Heart left ventricle (tissue), 16 donors: ENCODE results near the gene TMC5. TPM values are rescaled to one million over a fixed set of nuclear protein-coding genes. Genes with fewer than 3 reads are reported as not detected.

Experiments used
- ATAC-seq, 4 donors: fragments of 200-7000 bp; cut with Tn5 transposase; one replicate each; pipeline ENCODE4 v1.9.1; 2020 to 2022; ENCODE audit warnings: moderate library complexity in 4 of 4, mild to moderate bottlenecking in 3 of 4, moderate number of reproducible peaks in 1 of 4
- DNase-seq, 5 donors: peaks; one replicate each; pipeline ENCODE4 v3.0.0-alpha.2; 2020
- H3K27ac ChIP-seq, 12 donors: fragments of 200-600 bp; sonication (generic) in 4 of 12; one replicate each; pipeline versions ENCODE4 v1.5.0 to v1.8.0; 2016 to 2022; ENCODE audit warnings: mild to moderate bottlenecking in 2 of 12
- H3K27me3 ChIP-seq, 9 donors: fragments of 200-600 bp; sonication (generic) in 2 of 9; one replicate each; pipeline versions ENCODE4 v1.5.1 to v1.8.0; 2016 to 2022; ENCODE audit warnings: mild to moderate bottlenecking in 3 of 9
- H3K36me3 ChIP-seq, 9 donors: fragments of 200-600 bp; sonication (generic) in 2 of 9; one replicate each; pipeline versions ENCODE4 v1.5.0 to v1.8.0; 2018 to 2022; ENCODE audit warnings: mild to moderate bottlenecking in 2 of 9
- H3K4me1 ChIP-seq, 12 donors: fragments of 200-600 bp; sonication (generic) in 4 of 12; one replicate each; pipeline versions ENCODE4 v1.5.0 to v1.8.0; 2016 to 2022; ENCODE audit warnings: mild to moderate bottlenecking in 3 of 12
- H3K4me3 ChIP-seq, 12 donors: fragments of 200-600 bp; sonication (generic) in 4 of 12; one replicate each; pipeline versions ENCODE4 v1.5.0 to v1.8.0; 2017 to 2022; ENCODE audit warnings: mild to moderate bottlenecking in 9 of 12, moderate library complexity in 4 of 12
- H3K9me3 ChIP-seq, 12 donors: fragments of 200-600 bp; sonication (generic) in 4 of 12; one replicate each; pipeline versions ENCODE4 v1.5.0 to v1.8.0; 2016 to 2022; ENCODE audit warnings: mild to moderate bottlenecking in 1 of 12
- POLR2A ChIP-seq, 2 donors: fragments of 450-650 bp; IDR thresholded peaks; one replicate each; pipeline ENCODE4 v1.6.1; 2017; ENCODE audit warnings: antibody characterized with exemption in 2 of 2, mild to moderate bottlenecking in 2 of 2, moderate library complexity in 2 of 2
- WGBS, 4 donors: extraction: QIAGEN DNeasy Blood & Tissue Kit in 2 of 4; methylation state at CpG; one replicate each; pipeline versions ENCODE4 v1.1.5 to v1.1.7; 2013 to 2018; 5-methylcytosine and 5-hydroxymethylcytosine counted together
- intact Hi-C, 10 donors: fragments of 100-400 bp; cut with DNase I; formaldehyde crosslinking; loops; one replicate each; pipeline versions ENCODE4 v1.11.1 to v1.14.2; 2022
- polyA plus RNA-seq, 2 donors: library from polyadenylated mRNA; stranded (reverse); fragments of 200-250 nt; gene quantifications; one replicate each; pipeline ENCODE4 v1.2.3, GENCODE V29; 2013
- total RNA-seq, 9 donors: library from RNA; depleted of rRNA in 2 of 9; stranded (reverse); fragments of >200 nt in 2 of 9; fragmentation: NEBNext Ultra II Directional in 3 of 9; extraction: Animal tissue kit (Norgen Biotek cat#: 25700) in 3 of 9; gene quantifications; one replicate each; pipeline versions ENCODE4 v1.1.0 to v1.2.4, GENCODE V29; 2016 to 2023
- TF ChIP-seq, protein P1 (sequence below), 12 donors: fragments of 200-600 bp; sonication (generic) in 4 of 12; IDR thresholded peaks; one replicate each; pipeline versions ENCODE4 v1.5.0 to v1.8.0; 2018 to 2022; ENCODE audit warnings: antibody characterized with exemption in 12 of 12, mild to moderate bottlenecking in 5 of 12
- donor health status: ischemic (EF 13 %, LVEDD 7.1; RV severe dilation, severe dysfunction).
- donor health status: healthy with polysubstance abuse.
- donor health status: DM: no; HTN: yes; CAD: no.
- donor health status: DM: no; HTN: no; CAD: no.
- donor health status: ischemic (EF 25% LVEDD 6.9; RV normal size, moderate dysfunction).
- donor health status: ischemic (EF 25% LVEDD 5.7; RV mildly dilated, moderate dysfunction).
- donor health status: healthy.
- donor health status: DM: yes; HTN: yes; CAD: no.
- donor health status: ischemic (EF 35%, LVEDD 5.7; RV mildly dilated, moderate dysfunction).
- donor health status: nonischemic (EF 11% LVEDD 7.7; RV severe dilation, severe dysfunction).
- donor health status: DM: yes; HTN: yes; CAD: no.
- donor health status: PGD.
- donor health status: ischemic (EF 29% LVEDD 5.4; RV normal size, mild dysfunction).
- donor health status: nonischemic (EF 23%, LVEDD 6.1; RV moderate dilation, normal function).

Gene TMC5
- total and polyA plus RNA-seq, 11 donors = 1.8 TPM; not detected in 10

DNA sequence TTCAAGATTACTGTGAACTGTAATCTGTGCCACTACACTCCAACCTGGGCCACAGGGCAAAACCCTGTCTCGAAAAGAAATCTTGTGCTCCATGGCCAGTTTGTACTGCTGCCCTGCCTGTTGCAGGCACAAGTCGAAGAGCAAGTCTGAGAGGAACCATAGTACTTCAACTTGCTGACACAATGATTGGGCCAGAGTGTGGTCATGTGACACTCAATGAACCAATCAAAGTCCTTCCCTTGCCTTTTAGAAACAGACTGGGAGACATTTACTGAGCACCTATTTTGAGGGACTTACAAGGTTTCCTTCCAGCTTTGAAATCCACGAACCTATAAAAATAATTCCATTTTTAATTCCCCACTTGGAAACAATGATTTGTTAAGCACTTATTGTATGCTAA, 39.8 kb upstream of the TMC5 start:
- 57 to 89% (median 73%) methylated on average over 3 of the region's 3 CpGs for WGBS, 4 donors
- Histone ChIP-seq H3K4me3 (no peak overlapping the region), H3K36me3 (no peaks in the 10 kb centered on the region), H3K27ac (no peak overlapping the region), H3K9me3 (no peaks in the 10 kb centered on the region), H3K4me1 (peaks cover 0 to 3% (median 0%) of the 10 kb centered on the region in 12 donors), H3K27me3 (peaks cover 0 to 12% (median 0%) of the 10 kb centered on the region in 9 donors)
- DNase-seq (no peak), ATAC-seq (no peak)
- intact Hi-C loops = loop anchor here in 9 of 10 donors (2.0 to 10.0 kb wide), 6 partner anchors 211 to 403 kb away; partner anchors contain the start of genes SYT17 (in 6 of the 9) and TMC7 (in 2 of the 9)
- TF ChIP-seq POLR2A (IDR thresholded peaks at IDR 0.05) = no peak

- 56 to 62% (median 58%) methylated on average over 3 of the region's 3 CpGs for WGBS, 4 donors
- ATAC-seq (no peak), DNase-seq (no peak)
- H3K4me3 ChIP-seq = no peak overlapping the region
- intact Hi-C loops = loop anchor here in 9 of 10 donors (5.0 to 10.0 kb wide), 5 partner anchors 211 to 404 kb away; partner anchors contain the start of genes SYT17 (in 6 of the 9) and TMC7 (in 2 of the 9)
- TF ChIP-seq, protein P1, sequence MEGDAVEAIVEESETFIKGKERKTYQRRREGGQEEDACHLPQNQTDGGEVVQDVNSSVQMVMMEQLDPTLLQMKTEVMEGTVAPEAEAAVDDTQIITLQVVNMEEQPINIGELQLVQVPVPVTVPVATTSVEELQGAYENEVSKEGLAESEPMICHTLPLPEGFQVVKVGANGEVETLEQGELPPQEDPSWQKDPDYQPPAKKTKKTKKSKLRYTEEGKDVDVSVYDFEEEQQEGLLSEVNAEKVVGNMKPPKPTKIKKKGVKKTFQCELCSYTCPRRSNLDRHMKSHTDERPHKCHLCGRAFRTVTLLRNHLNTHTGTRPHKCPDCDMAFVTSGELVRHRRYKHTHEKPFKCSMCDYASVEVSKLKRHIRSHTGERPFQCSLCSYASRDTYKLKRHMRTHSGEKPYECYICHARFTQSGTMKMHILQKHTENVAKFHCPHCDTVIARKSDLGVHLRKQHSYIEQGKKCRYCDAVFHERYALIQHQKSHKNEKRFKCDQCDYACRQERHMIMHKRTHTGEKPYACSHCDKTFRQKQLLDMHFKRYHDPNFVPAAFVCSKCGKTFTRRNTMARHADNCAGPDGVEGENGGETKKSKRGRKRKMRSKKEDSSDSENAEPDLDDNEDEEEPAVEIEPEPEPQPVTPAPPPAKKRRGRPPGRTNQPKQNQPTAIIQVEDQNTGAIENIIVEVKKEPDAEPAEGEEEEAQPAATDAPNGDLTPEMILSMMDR (IDR thresholded peaks at IDR 0.05) = no peak
- no peak for TF ChIP-seq POLR2A (IDR thresholded peaks at IDR 0.05)
- no peaks in the 10 kb centered on the region for H3K36me3 ChIP-seq
- no peak overlapping the region for H3K27ac ChIP-seq
- peaks cover 0 to 3% (median 0%) of the 10 kb centered on the region in 12 donors for H3K4me1 ChIP-seq
- H3K9me3 ChIP-seq = no peaks in the 10 kb centered on the region
- H3K27me3 ChIP-seq = peaks cover 0 to 12% (median 0%) of the 10 kb centered on the region in 9 donors
These were observed 39.2 kb upstream of the TMC5 start for GRCh38 chr16:19378511-19378910.

DNA sequence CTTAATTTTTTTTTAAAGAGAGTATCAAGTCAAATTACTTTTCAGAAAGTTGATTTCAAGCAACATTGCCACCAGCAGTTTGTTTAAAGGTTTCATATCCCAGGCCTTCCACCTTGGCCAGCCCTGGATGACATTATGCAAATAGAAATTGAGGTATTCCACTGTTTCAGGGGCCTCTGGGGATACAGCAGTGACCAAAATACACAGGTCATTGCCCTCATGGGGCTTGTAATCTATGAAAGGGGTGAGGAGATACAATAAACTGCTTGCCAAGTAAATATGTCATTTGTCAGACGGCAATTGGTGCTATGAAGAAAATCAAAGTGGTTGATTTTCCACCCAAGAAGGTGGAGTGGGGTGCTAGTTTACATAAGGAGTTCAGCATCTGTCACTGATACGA, 37.8 kb upstream of the TMC5 start:
- no peak for ATAC-seq
- no peak for DNase-seq
- Histone ChIP-seq H3K27ac (no peak overlapping the region), H3K27me3 (peaks cover 0 to 16% (median 0%) of the 10 kb centered on the region in 9 donors), H3K4me1 (peaks cover 0 to 3% (median 0%) of the 10 kb centered on the region in 12 donors), H3K9me3 (no peaks in the 10 kb centered on the region), H3K4me3 (no peak overlapping the region), H3K36me3 (no peaks in the 10 kb centered on the region)
- 25 to 61% (median 51%) methylated on average over 2 of the region's 2 CpGs for WGBS, 4 donors
- no peak for TF ChIP-seq POLR2A (IDR thresholded peaks at IDR 0.05)
- TF ChIP-seq, protein P1 (IDR thresholded peaks at IDR 0.05) = no peak
- intact Hi-C loops = loop anchor here in 9 of 10 donors (5.0 to 10.0 kb wide), 5 partner anchors 213 to 405 kb away; partner anchors contain the start of genes SYT17 (in 6 of the 9) and TMC7 (in 2 of the 9)

- DNase-seq (no peak), ATAC-seq (no peak)
- TF ChIP-seq, protein P1 (IDR thresholded peaks at IDR 0.05) = no peak
- TF ChIP-seq POLR2A (IDR thresholded peaks at IDR 0.05) = no peak
- Histone ChIP-seq H3K9me3 (no peaks in the 10 kb centered on the region), H3K36me3 (no peaks in the 10 kb centered on the region), H3K4me3 (no peak overlapping the region), H3K4me1 (peaks cover 0 to 3% (median 0%) of the 10 kb centered on the region in 12 donors), H3K27me3 (peaks cover 0 to 18% (median 0%) of the 10 kb centered on the region in 9 donors), H3K27ac (no peak overlapping the region)
- intact Hi-C loops = no loop called here
- WGBS, 4 donors = 34 to 39% (median 35%) methylated on average over 3 of the region's 3 CpGs
These were observed 37.4 kb upstream of the TMC5 start for GRCh38 chr16:19380328-19380727.
